Activated CD8-positive, alpha-beta T cell treated with anti-CD3 and anti-CD28 coated beads for 36 hours (primary cell): Measurements from ENCODE around the gene NELFCD. TPM values are rescaled to one million over a fixed set of nuclear protein-coding genes. Genes with fewer than 3 reads are reported as not detected.
"Not testable (repeated sequence)": the region's sequence is repeated elsewhere in the genome, so short reads cannot be mapped to it uniquely, and the experiment has no call there.

ENCODE experiments used
- ATAC-seq: fragments of 200-7000 bp; cut with Tn5 transposase; one replicate; pipeline ENCODE4 v1.10.0; 2021; ENCODE audit warnings: mild to moderate bottlenecking, moderate library complexity
- CTCF ChIA-PET: fragments of 350-600 bp; sonication (Branson Sonifier 250); formaldehyde crosslinking; loops from one replicate; lab custom pipeline; 2021; ENCODE audit warnings: antibody characterized with exemption; lab: Charles Lee
- POLR2A ChIA-PET: fragments of 350-600 bp; sonication (Branson Sonifier 250); formaldehyde crosslinking; loops from one replicate; lab custom pipeline; 2021; ENCODE audit warnings: antibody characterized with exemption; lab: Charles Lee
- DNase-seq: peaks from one replicate; pipeline ENCODE4 v3.0.0-alpha.2; 2020
- H3K27ac Mint-ChIP-seq: one replicate; pipeline ENCODE4 v1.8.0; 2021; ENCODE audit warnings: mild to moderate bottlenecking, mixed read lengths
- H3K27me3 Mint-ChIP-seq: one replicate; pipeline ENCODE4 v1.8.0; 2021; ENCODE audit warnings: mixed read lengths
- H3K36me3 Mint-ChIP-seq: one replicate; pipeline ENCODE4 v1.8.0; 2021; ENCODE audit warnings: low read depth, mixed read lengths
- H3K4me1 Mint-ChIP-seq: one replicate; pipeline ENCODE4 v1.8.0; 2021; ENCODE audit warnings: low read depth, mixed read lengths
- H3K4me3 Mint-ChIP-seq: one replicate; pipeline ENCODE4 v1.8.0; 2021; ENCODE audit warnings: mild to moderate bottlenecking, moderate library complexity, mixed read lengths
- H3K9me3 Mint-ChIP-seq: one replicate; pipeline ENCODE4 v1.8.0; 2021; ENCODE audit warnings: mixed read lengths
- CTCF ChIP-seq: fragments of 200-600 bp; IDR thresholded peaks from one replicate; pipeline ENCODE4 v1.8.0; 2022; ENCODE audit warnings: antibody characterized with exemption, mild to moderate bottlenecking
- intact Hi-C: fragments of 100-400 bp; cut with micrococcal nuclease; formaldehyde crosslinking; loops from one replicate; pipeline ENCODE4 v1.10.0; 2022
- total RNA-seq, 2 experiments: library from RNA; stranded (reverse); gene quantifications; one replicate each; pipeline ENCODE4 v1.2.3, GENCODE V29; 2021

Gene NELFCD
- total RNA-seq, 2 experiments from 2014 or later = 106 to 120 TPM

GRCh38 chr20:58941471-58941870, 39.6 kb upstream of the NELFCD start:
- DNase-seq (no peak), ATAC-seq (no peak)
- no peaks in the 10 kb centered on the region for H3K9me3 Mint-ChIP-seq
- TF ChIP-seq CTCF = no peak
- H3K27me3 Mint-ChIP-seq = peaks cover 4% of the 10 kb centered on the region
- POLR2A ChIA-PET = no interaction called here
- no peaks in the 10 kb centered on the region for H3K36me3 Mint-ChIP-seq
- no peak overlapping the region for H3K4me3 Mint-ChIP-seq
- H3K4me1 Mint-ChIP-seq = no peaks in the 10 kb centered on the region
- CTCF ChIA-PET = interaction anchor here (0.6 kb wide), 1 partner anchor 15 kb away, joined by 3 read pairs; no protein-coding TSS in a partner anchor
- intact Hi-C loops = no loop called here
- H3K27ac Mint-ChIP-seq = no peak overlapping the region

GRCh38 chr20:58942549-58942948, 38.5 kb upstream of the NELFCD start:
- CTCF ChIA-PET = no interaction called here
- intact Hi-C loops = no loop called here
- TF ChIP-seq CTCF = no peak
- Mint-ChIP-seq H3K27ac (no peak overlapping the region), H3K9me3 (no peaks in the 10 kb centered on the region), H3K4me3 (no peak overlapping the region), H3K36me3 (no peaks in the 10 kb centered on the region), H3K27me3 (peaks cover 2% of the 10 kb centered on the region), H3K4me1 (no peaks in the 10 kb centered on the region)
- POLR2A ChIA-PET = no interaction called here
- no peak for ATAC-seq
- no peak for DNase-seq

GRCh38 chr20:58944610-58945009, 36.4 kb upstream of the NELFCD start:
- intact Hi-C loops = no loop called here
- no peak for ATAC-seq
- Mint-ChIP-seq H3K4me3 (no peak overlapping the region), H3K4me1 (no peaks in the 10 kb centered on the region), H3K36me3 (no peaks in the 10 kb centered on the region), H3K27me3 (peaks cover 3% of the 10 kb centered on the region), H3K27ac (no peak overlapping the region), H3K9me3 (no peaks in the 10 kb centered on the region)
- ChIA-PET CTCF (no interaction called here), POLR2A (no interaction called here)
- no peak for DNase-seq
- no peak for TF ChIP-seq CTCF

GRCh38 chr20:58945965-58946631, 35.0 kb upstream of the NELFCD start:
- Mint-ChIP-seq H3K4me1 (no peaks in the 10 kb centered on the region), H3K4me3 (no peak overlapping the region), H3K9me3 (no peaks in the 10 kb centered on the region), H3K36me3 (no peaks in the 10 kb centered on the region), H3K27ac (no peak overlapping the region), H3K27me3 (peaks cover 3% of the 10 kb centered on the region)
- DNase-seq (no peak), ATAC-seq (no peak)
- ChIA-PET CTCF (no interaction called here), POLR2A (no interaction called here)
- intact Hi-C loops = no loop called here
- TF ChIP-seq CTCF = no peak

GRCh38 chr20:58947797-58948388, 33.2 kb upstream of the NELFCD start:
- H3K9me3 Mint-ChIP-seq, POLR2A ChIA-PET, H3K4me1 Mint-ChIP-seq, H3K36me3 Mint-ChIP-seq, intact Hi-C loops, ATAC-seq, CTCF ChIA-PET, H3K27ac Mint-ChIP-seq, H3K27me3 Mint-ChIP-seq, DNase-seq, H3K4me3 Mint-ChIP-seq: not testable (repeated sequence)
